Limb (tissue), 2 donors: ENCODE data around the gene HRH4.
A peak's percentile ranks its signal among the peaks of the same experiment; 100 is the strongest.

Experiments used
- DNase-seq, 2 donors: peaks; one replicate each; pipeline ENCODE4 v3.0.0-alpha.2; 2016; ENCODE audit errors: extremely low spot score in 2 of 2

HRH4 gene

DNA sequence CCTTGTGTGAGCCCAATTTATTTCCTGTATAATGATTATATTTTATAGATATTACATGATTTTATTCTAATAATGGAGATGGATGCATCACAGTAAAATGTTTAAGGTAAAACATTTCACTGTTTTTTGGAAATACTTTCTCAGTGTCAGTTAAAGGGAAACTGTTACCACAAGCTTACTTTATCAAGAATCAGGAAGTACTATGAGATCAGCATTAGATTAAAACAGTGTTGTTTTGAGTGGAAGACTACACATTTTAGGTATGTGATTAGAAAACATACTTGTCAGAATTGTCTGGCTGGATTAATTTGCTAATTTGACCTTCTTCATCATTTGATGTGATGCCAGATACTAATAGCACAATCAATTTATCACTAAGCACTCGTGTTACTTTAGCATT lies at the start of gene HRH4:
TSS of gene HRH4 (plus strand) at position 250 of the 400 bp plus-strand sequence. CDS start at position 342, 92 bp downstream.
- no peak for DNase-seq

DNA sequence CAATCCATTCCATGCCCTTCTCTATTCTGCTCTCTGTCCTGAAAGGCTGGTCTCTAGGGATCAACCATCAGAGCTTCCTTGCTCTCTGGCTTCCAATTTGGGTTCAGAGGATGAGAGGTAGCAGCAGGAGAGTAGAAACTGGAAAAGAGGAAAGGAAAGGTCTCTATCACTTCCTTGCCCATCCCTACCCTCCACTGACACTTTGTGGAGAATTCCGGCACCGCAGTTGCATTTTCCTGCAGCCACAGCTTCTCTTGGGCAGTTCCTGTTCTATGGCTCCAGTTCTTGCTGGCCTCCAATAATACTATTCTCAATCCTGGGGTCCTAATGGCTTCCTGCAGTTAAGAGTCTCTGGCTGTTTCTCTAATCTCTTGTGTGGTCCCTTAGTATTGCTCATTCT lies 47.3 kb upstream of the HRH4 start:
- no peak for DNase-seq

GRCh38 chr18:24414349-24415003 lies 46.0 kb upstream of the HRH4 start:
- DNase-seq: no peak

GRCh38 chr18:24417480-24417879 lies 43.0 kb upstream of the HRH4 start:
- DNase-seq: no peak

GRCh38 chr18:24420551-24420950 lies 39.9 kb upstream of the HRH4 start:
- DNase-seq: no peak

DNA sequence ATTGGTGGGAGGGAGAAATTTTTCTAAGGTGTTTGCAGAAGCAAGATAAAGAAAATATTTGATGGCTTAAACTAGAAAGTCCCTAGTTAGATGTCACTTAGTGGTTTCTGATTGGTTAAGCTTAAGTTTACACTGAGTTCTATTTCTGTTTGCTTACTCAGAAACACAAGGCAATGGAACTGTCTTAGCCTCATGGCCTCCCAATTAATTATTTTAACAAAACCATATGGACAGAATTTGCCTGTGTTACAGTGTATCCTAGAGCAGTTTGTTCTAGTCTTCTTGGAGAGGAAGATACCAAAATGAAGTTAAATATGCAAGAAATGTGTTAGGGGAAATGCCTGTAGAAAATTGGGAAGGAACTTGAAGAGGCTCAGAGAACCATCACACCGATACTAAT lies 38.6 kb upstream of the HRH4 start:
- DNase-seq: no peak

DNA sequence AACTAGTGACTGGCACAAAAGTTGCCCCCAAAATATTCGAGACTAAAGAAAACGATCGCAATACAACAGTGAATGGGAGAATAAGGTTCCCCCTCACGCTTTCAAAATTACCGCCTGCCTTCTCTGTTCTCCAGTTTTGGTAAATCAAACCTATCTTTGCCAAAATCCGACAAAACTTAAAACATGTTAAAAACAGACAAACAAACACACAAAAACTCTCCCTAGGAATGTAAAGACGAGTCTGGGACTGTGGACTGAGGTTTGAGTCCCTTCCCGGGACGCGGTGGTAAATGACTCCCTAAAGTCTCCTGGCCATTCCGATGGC lies 34.4 kb upstream of the HRH4 start:
- DNase-seq: no peak

DNA sequence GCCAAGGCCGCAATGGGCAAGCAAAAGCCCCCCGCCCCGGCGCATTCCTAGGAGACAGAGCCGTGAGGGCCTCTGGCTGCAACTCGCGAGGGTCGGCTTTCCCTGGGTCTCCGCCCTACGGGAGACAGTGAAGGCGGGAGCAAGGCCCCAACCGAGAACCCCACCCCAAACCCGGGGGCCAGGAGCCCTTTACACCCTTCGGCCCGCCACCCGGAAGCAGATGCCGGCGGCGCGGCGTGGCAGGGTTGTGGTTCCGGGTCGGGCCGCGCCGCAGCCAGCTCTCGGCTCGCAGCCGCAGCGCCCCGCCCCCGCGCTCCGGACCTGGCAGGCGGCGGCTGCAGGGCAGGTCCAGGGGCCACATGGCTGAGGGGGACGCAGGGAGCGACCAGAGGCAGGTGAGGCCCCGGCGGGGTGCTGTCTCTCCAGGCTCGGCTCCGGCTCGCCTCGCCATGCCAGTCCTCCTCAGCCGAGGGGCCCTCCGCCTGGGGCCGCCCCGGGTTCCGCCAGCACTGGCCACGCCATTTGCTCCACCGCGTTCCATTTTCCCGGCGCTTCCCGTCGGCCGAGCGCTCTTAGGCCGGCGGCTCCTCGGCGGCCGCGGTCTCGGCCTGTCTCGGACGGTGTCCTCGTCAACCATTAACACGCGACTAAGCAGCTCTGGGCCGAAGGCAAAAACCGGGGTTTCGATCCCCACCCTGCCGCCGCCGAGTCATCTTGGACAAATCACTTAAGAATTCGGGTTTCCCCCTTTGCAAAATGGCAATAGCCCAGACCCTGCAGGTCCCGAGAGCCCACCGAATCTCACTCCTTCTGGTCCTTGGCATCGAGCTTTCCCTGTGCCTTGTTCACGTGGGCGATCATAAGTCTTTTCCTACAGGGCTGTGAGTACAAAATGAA lies 33.8 kb upstream of the HRH4 start, which contains the start of gene IMPACT:
TSS of gene IMPACT (plus strand) at position 273 of the 897 bp plus-strand sequence. CDS start at position 360, 87 bp downstream.
- peak; percentile 87 to 93 for DNase-seq

DNA sequence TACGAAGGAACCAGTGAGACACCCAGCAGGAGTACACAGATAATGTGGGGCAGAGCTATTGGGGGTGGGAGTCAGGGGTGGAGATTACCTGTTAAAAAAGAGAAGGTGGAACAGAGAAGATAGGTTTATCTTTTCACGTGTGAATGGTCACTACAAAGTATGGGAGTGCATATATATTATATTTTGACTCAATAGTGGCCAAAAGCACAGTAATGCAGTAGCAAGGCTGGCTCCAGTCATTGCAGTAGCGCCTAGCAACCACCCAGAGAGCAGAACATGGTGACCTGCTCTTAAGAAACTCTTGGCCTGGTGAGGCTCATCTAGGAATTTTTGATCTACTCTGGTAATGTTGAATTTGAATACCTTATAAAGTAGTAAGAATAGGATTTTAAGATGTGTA lies 33.0 kb upstream of the HRH4 start:
- DNase-seq: peak in 1 of 2 donors; percentile 26

DNA sequence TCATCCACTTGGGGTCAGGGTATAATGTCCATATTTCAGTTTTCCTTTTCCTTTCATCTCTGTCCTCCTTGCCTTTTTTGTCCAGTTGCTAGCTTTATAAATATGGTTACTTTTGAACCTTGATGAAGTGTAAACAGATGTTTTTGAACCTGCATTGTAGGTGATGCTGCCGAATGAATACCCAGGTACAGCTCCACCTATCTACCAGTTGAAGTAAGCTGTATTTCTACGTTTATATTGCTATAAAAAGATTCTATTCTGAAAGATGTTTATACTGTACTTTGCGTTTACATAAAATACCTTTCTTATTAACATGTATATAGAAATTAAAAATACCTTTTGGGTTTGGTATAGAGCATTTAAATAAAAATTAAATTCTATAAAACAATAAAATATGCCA lies 31.7 kb upstream of the HRH4 start:
- no peak for DNase-seq

DNA sequence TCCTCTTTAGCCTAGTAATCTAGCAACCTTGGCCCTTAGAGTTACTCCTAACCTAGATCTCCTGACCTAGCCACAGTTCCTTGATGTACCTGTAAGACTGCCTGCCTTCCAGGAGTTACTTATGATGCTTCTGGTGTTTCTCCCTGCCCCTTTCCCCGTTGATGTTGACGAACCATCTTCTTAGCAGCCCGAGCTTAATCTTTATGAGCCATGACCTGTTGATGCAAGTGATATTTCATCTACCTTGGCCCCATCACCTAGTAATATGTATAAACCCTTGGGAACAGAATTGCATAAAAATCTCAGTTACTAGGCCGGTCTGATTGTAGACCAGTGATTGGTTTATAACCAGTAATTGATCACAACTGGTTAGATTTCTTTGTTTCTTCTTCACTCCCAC lies 31.2 kb upstream of the HRH4 start:
- DNase-seq: no peak

GRCh38 chr18:24432618-24433017 lies 27.8 kb upstream of the HRH4 start:
- no peak for DNase-seq

- no peak for DNase-seq
Measured at GRCh38 chr18:24436939-24437338, 23.5 kb upstream of the HRH4 start.

DNA sequence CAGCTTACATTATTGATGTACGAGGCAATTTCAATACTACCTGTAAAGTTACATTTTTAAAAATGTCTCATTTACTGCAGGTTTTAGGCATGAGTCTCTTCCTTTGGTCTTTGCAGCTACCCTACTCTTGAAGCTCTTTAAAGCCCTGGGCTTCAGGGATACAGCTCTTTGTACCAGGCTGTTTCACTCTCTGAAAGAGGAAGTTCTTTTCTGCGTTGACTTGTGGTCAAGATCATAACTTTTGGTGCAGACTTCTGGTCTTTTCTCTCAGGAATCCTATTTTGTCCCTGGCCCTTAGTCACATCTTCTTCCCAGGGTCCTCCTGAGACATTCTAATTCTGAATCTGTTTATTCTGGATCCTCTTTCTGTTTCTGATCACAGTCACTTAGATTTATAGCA lies 16.6 kb upstream of the HRH4 start:
- DNase-seq: no peak

DNA sequence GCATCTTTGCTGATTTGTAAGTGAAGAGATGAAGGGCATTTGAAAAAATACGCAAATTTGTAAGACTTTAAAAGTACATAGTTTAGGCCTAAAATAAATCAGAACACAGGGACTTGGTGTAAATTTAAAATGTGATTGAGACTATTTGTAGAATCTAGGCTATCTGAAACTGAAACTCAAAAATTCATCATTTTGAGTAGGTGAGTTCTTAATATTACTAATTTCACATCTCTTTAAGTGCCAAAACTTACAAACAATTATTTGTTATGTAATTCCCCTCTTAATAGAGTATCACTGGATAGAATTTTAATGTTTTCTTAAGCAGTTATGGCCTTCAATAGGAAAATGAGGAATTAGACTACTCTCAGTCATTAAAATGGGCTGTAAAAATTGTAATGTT lies 14.0 kb upstream of the HRH4 start:
- DNase-seq: no peak

DNA sequence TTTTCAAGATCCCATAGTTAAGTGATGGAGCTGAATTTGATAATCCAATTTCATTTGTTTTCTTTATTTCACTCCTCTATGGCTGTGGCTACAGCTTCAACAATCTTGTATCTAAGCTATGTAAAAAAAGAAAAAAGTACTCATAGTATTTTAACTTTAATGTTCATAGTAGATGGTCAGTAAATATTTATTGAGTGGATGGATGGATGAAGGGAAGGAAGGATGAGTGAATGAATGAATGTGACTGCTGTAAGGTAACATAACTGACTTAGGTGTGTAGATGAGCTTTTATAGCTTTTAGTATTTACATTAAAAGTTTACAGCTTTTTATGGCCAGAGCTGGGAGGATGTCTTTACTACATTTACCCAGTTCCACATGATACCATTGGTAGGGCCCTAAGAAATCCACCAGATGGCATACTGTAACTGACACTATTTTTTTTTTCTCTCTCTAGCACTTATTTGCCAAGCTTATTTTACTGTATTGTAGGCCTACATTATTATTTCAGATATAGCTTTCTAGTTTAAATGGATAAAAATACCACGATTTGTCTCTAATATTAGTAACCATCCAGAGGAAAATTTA lies 13.4 kb upstream of the HRH4 start:
- no peak for DNase-seq

- no peak for DNase-seq
Measured at GRCh38 chr18:24447961-24448360, 12.5 kb upstream of the HRH4 start.

- DNase-seq: no peak
Measured at GRCh38 chr18:24456549-24456948, 3.9 kb upstream of the HRH4 start.

- no peak for DNase-seq
Measured at GRCh38 chr18:24459772-24460171, 665 bp upstream of the HRH4 start.

- no peak for DNase-seq
Measured at GRCh38 chr18:24461996-24462395, 1.6 kb downstream of the HRH4 start.

DNA sequence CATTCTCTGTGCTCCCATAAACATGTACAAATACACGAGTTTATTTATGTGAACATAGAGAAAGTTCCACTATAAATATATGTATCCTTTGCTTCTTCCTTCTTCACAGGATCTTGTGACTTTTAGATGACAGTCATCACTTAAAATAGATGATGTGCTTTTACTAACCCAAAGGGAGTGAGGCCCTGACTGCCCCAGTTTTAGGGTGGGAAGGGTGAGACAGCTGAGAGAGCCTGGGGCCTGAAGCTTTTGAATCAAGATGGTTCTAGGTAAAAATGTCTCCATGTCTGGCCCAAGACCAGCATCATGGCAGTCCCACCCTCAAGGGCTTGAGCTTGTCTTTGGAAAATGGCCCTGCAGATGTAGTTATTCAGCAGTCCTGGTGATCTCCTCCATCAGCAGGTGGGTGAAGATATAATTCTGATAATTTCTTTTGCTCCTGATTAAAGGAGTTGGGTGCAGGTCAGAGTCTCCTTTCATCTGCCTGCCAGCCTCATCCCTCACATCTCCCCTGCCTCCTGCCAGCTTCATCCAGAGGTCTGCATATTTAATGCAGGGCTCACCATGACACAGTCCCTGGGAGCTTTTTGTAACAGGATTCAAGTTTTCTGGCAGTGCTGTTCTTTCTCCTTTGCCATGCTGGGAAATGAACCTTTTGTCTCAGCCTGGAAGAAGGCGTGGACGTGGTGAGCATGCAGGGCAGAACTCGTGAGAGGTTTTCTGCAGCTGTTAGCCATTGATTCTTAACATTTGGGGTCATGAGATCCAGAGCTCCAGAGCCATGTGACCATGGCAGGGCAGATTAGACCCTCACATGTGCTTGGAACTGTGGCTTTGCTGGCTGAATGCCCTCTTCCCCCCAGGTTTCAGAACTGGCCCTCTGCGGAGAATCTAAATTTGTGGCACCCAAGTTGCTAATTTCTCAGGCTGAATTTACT lies 2.7 kb downstream of the HRH4 start:
- DNase-seq: no peak
